ENCODE measurements around the gene PDZD4. TPM values are rescaled to one million over a fixed set of nuclear protein-coding genes. Genes with fewer than 3 reads are reported as not detected.

The PDZD4 gene, protein sequence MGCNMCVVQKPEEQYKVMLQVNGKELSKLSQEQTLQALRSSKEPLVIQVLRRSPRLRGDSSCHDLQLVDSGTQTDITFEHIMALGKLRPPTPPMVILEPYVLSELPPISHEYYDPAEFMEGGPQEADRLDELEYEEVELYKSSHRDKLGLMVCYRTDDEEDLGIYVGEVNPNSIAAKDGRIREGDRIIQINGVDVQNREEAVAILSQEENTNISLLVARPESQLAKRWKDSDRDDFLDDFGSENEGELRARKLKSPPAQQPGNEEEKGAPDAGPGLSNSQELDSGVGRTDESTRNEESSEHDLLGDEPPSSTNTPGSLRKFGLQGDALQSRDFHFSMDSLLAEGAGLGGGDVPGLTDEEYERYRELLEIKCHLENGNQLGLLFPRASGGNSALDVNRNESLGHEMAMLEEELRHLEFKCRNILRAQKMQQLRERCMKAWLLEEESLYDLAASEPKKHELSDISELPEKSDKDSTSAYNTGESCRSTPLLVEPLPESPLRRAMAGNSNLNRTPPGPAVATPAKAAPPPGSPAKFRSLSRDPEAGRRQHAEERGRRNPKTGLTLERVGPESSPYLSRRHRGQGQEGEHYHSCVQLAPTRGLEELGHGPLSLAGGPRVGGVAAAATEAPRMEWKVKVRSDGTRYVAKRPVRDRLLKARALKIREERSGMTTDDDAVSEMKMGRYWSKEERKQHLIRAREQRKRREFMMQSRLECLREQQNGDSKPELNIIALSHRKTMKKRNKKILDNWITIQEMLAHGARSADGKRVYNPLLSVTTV
- 8.3 TPM for total RNA-seq
- long read RNA-seq, partial matches to known transcripts, result 0 of 2 reads
- long read RNA-seq, other reads (novel, unspliced or antisense), result 2 of 2 reads

GRCh38 chrX:153829799-153830639 lies at the start of gene PDZD4:
Gene PDZD4 (minus strand): TSS chrX:153830544. CDS start chrX:153830298, 246 bp downstream.
- Histone ChIP-seq H3K36me3 (no peaks in the 10 kb centered on the region), H3K9me3 (no peaks in the 10 kb centered on the region), H3K27me3 (no peaks in the 10 kb centered on the region), H3K27ac (no peak within 1 kb of the TSS), H3K4me3 (peak within 1 kb of the TSS; percentile 36), H3K4me1 (no peaks in the 10 kb centered on the region)
- TF ChIP-seq, protein P1, sequence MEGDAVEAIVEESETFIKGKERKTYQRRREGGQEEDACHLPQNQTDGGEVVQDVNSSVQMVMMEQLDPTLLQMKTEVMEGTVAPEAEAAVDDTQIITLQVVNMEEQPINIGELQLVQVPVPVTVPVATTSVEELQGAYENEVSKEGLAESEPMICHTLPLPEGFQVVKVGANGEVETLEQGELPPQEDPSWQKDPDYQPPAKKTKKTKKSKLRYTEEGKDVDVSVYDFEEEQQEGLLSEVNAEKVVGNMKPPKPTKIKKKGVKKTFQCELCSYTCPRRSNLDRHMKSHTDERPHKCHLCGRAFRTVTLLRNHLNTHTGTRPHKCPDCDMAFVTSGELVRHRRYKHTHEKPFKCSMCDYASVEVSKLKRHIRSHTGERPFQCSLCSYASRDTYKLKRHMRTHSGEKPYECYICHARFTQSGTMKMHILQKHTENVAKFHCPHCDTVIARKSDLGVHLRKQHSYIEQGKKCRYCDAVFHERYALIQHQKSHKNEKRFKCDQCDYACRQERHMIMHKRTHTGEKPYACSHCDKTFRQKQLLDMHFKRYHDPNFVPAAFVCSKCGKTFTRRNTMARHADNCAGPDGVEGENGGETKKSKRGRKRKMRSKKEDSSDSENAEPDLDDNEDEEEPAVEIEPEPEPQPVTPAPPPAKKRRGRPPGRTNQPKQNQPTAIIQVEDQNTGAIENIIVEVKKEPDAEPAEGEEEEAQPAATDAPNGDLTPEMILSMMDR (IDR thresholded peaks at IDR 0.05), result no peak
- ATAC-seq (peak; percentile 12), DNase-seq (no peak)
- intact Hi-C loops (cut with DNase I), result no loop called here

- Histone ChIP-seq H3K27ac (no peak overlapping the region), H3K27me3 (peaks cover 4% of the 10 kb centered on the region), H3K4me1 (no peaks in the 10 kb centered on the region), H3K36me3 (no peaks in the 10 kb centered on the region), H3K4me3 (no peak overlapping the region), H3K9me3 (no peaks in the 10 kb centered on the region)
- intact Hi-C loops (cut with DNase I), result no loop called here
- TF ChIP-seq, protein P1 (IDR thresholded peaks at IDR 0.05), result no peak
- ATAC-seq, result no peak
- no peak for DNase-seq
These were observed 49.5 kb upstream of the PDZD4 start for GRCh38 chrX:153879741-153880439.

- intact Hi-C loops (cut with DNase I), result no loop called here
- no peak for DNase-seq
- Histone ChIP-seq H3K27ac (no peak overlapping the region), H3K4me1 (no peaks in the 10 kb centered on the region), H3K27me3 (no peaks in the 10 kb centered on the region), H3K9me3 (no peaks in the 10 kb centered on the region), H3K36me3 (no peaks in the 10 kb centered on the region), H3K4me3 (no peak overlapping the region)
- TF ChIP-seq, protein P1 (IDR thresholded peaks at IDR 0.05), result no peak
- ATAC-seq, result no peak
These were observed 48.8 kb upstream of the PDZD4 start for GRCh38 chrX:153878969-153879653.

- no peak overlapping the region for H3K4me3 ChIP-seq
- DNase-seq (no peak), ATAC-seq (no peak)
- TF ChIP-seq, protein P1 (IDR thresholded peaks at IDR 0.05), result no peak
- H3K36me3 ChIP-seq, result no peaks in the 10 kb centered on the region
- H3K27ac ChIP-seq, result no peak overlapping the region
- no peaks in the 10 kb centered on the region for H3K4me1 ChIP-seq
- no peaks in the 10 kb centered on the region for H3K27me3 ChIP-seq
- intact Hi-C loops (cut with DNase I), result no loop called here
- H3K9me3 ChIP-seq, result no peaks in the 10 kb centered on the region
These were observed 48.0 kb upstream of the PDZD4 start for GRCh38 chrX:153878345-153878744.
